HepG2 (cell line): ENCODE data around the gene CSNK2A1. TPM values are rescaled to one million over a fixed set of nuclear protein-coding genes. Genes with fewer than 3 reads are reported as not detected.

Experiments used
- AKNA ChIP-seq: sonication (generic); formaldehyde crosslinking; IDR thresholded peaks from 2 replicates; pipeline ENCODE4 v1.4.0; 2020; ENCODE audit warnings: missing genetic modification reagents, borderline replicate concordance
- ARID4A ChIP-seq: sonication (generic); formaldehyde crosslinking; IDR thresholded peaks from 2 replicates; pipeline ENCODE4 v1.5.0; 2020; ENCODE audit warnings: mild to moderate bottlenecking, missing genetic modification reagents, borderline replicate concordance
- CHD2 ChIP-seq: IDR thresholded peaks from 2 replicates; pipeline ENCODE4 v1.6.1; 2011; ENCODE audit warnings: low read depth, low read length, improper control_type of control experiment
- KDM1A ChIP-seq: IDR thresholded peaks from 2 replicates; pipeline ENCODE4 v1.6.1; 2016; ENCODE audit warnings: missing compliant biosample characterization
- NFAT5 ChIP-seq: sonication (generic); formaldehyde crosslinking; IDR thresholded peaks from 2 replicates; pipeline ENCODE4 v1.4.0; 2020; ENCODE audit warnings: missing genetic modification reagents
- NFIB ChIP-seq: sonication (generic); formaldehyde crosslinking; IDR thresholded peaks from 2 replicates; pipeline ENCODE4 v1.9.0; 2021; ENCODE audit warnings: missing genetic modification reagents, mild to moderate bottlenecking, borderline replicate concordance
- NR3C1 ChIP-seq: sonication (generic); formaldehyde crosslinking; IDR thresholded peaks from 2 replicates; pipeline ENCODE4 v1.4.0; 2020; ENCODE audit warnings: missing genetic modification reagents
- ZBTB7A ChIP-seq: sonication (generic); formaldehyde crosslinking; IDR thresholded peaks from 2 replicates; pipeline ENCODE4 v1.8.0; 2022; ENCODE audit warnings: mild to moderate bottlenecking, missing genetic modification reagents
- ZNF574 ChIP-seq: sonication (generic); formaldehyde crosslinking; IDR thresholded peaks from 2 replicates; pipeline ENCODE4 v1.4.0; 2020; ENCODE audit warnings: missing genetic modification reagents
- polyA plus RNA-seq, 8 experiments: library from polyadenylated mRNA; depleted of rRNA in 3 of 8; stranded (reverse) in 7 of 8; unstranded in 1 of 8; fragments of >200 nt; fragmentation: Illumina TruSeq in 4 of 8; extraction: Trizol in 4 of 8; gene quantifications; 2 replicates each; pipeline versions ENCODE4 v1.2.1 to v1.2.3, GENCODE V29; 2011 to 2016; ENCODE audit warnings: low read depth in 4 of 8, missing spikeins in 1 of 8, mixed read lengths in 1 of 8; ENCODE audit not compliant: insufficient read depth in 1 of 8
- total RNA-seq, 5 experiments: library from RNA; depleted of rRNA; stranded (reverse); fragments of >200 nt; fragmentation: Illumina TruSeq; extraction: Trizol; gene quantifications; 2 replicates each; pipeline ENCODE4 v1.2.3, GENCODE V29; 2016; ENCODE audit warnings: low read depth in 1 of 5

The CSNK2A1 gene
- total and polyA plus RNA-seq, 2 of the 13 experiments (the other 11 are each of a cell fraction or from before 2014, with no cell fraction given), result 153 to 231 TPM

- no peak for TF ChIP-seq NFAT5 (CRISPR knock-in tag)
- no peak for TF ChIP-seq CHD2
- 0 out of 2 replicates have a peak, but pooled peaks have one; percentile 6 for TF ChIP-seq ZNF574 (CRISPR knock-in tag)
- TF ChIP-seq NR3C1, result no peak
- TF ChIP-seq KDM1A (CRISPR knock-in tag), result no peak
- no peak for TF ChIP-seq NFIB (CRISPR knock-in tag)
- no peak for TF ChIP-seq ARID4A (CRISPR knock-in tag)
- no peak for TF ChIP-seq ZBTB7A (CRISPR knock-in tag)
- TF ChIP-seq AKNA (CRISPR knock-in tag), result no peak
These were observed 109.4 kb downstream of the CSNK2A1 start (continued) for GRCh38 chr20:434221-434620.
